Right atrium auricular region (tissue), 2 donors: Measurements from ENCODE around the gene FOXL3. TPM values are rescaled to one million over a fixed set of nuclear protein-coding genes. Genes with fewer than 3 reads are reported as not detected.
A peak's percentile ranks its signal among the peaks of the same experiment; 100 is the strongest.

Source experiments
- DNase-seq: peaks from one replicate; pipeline ENCODE4 v3.0.0-alpha.2; 2019; ENCODE audit warnings: low spot score
- H3K27ac ChIP-seq, 2 donors: fragments of 200-600 bp; sonication (generic); 1 replicate in 1 of 2; 2 replicates in 1 of 2; pipeline ENCODE4 v1.5.1; 2016 to 2019
- H3K27me3 ChIP-seq, 2 donors: fragments of 200-600 bp; sonication (generic); one replicate each; pipeline versions ENCODE4 v1.5.1 to v1.6.0; 2017 to 2019
- H3K36me3 ChIP-seq: fragments of 200-600 bp; sonication (generic); one replicate; pipeline ENCODE4 v1.5.1; 2016
- H3K4me1 ChIP-seq, 2 donors: fragments of 200-600 bp; sonication (generic); one replicate each; pipeline versions ENCODE4 v1.5.1 to v1.6.0; 2017 to 2019
- H3K4me3 ChIP-seq, 2 donors: fragments of 200-600 bp; sonication (generic); 1 replicate in 1 of 2; 2 replicates in 1 of 2; pipeline ENCODE4 v1.5.1; 2017 to 2019; ENCODE audit warnings: mild to moderate bottlenecking in 1 of 2, moderate library complexity in 1 of 2
- H3K9me3 ChIP-seq, 2 donors: fragments of 200-600 bp; sonication (generic); one replicate each; pipeline ENCODE4 v1.5.1; 2019
- total RNA-seq, 2 donors: library from RNA; depleted of rRNA; stranded (reverse); fragments of >200 nt; gene quantifications; one replicate each; pipeline ENCODE4 v1.1.0, GENCODE V29; 2016
- TF ChIP-seq, protein P1 (sequence below), 2 donors: fragments of 200-600 bp; sonication (generic); IDR thresholded peaks; one replicate each; pipeline ENCODE4 v1.5.1; 2019; ENCODE audit warnings: antibody characterized with exemption in 2 of 2

The FOXL3 gene
- total RNA-seq, 2 donors from 2014 or later, result not detected

DNA sequence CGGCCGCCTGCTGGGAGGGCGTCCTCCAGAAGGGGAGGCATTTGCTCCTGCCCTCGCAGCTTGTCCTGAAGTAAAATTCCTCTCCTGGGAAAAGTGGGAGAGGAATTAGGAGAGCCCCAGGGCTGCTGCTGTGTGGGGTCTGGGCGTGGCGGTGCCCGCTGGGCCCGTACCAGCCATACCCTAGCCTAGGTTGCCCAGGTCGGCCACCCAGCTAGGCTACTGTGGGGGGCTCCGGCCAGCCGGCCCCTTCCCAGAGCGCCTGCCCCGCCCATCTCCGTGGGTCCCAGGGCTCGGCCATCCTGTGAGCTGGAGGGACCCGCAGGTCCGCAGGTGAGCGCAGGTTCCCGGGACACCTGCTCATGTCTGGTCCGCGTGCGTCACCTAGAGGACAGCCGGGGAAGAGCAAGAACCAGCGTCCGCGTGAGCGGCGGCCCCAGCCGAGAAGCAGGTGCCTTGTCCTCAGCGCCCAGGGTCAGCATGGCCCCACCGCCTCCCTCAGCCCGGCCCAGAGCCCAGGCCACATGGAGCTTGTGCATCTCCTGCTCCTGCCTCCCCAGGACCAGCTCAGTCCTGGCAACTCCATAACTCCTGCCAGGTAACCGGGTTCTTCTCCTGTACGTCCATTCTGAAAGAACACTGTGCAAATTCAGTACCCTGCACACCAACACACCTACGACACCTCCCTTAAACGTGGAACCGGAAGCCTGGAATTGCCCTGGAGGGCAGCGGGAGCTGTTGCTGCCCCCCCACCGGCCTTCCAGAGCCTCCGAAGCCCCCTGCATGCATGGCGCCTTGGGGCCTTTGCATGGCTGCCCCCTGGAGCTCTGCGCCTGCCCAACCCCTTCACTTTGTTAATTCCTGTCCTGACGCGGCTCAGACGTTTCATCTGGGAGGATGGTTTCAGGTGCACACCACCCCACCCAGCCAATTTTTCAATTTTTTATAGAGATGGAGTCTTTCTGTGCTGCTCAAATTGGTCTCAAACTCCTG, 22.8 kb upstream of the FOXL3 start:
- H3K27ac ChIP-seq, result no peak overlapping the region
- H3K9me3 ChIP-seq, result no peaks in the 10 kb centered on the region
- no peaks in the 10 kb centered on the region for H3K27me3 ChIP-seq
- H3K4me3 ChIP-seq, result no peak overlapping the region
- no peak for DNase-seq
- H3K4me1 ChIP-seq, result no peaks in the 10 kb centered on the region
- TF ChIP-seq, protein P1, sequence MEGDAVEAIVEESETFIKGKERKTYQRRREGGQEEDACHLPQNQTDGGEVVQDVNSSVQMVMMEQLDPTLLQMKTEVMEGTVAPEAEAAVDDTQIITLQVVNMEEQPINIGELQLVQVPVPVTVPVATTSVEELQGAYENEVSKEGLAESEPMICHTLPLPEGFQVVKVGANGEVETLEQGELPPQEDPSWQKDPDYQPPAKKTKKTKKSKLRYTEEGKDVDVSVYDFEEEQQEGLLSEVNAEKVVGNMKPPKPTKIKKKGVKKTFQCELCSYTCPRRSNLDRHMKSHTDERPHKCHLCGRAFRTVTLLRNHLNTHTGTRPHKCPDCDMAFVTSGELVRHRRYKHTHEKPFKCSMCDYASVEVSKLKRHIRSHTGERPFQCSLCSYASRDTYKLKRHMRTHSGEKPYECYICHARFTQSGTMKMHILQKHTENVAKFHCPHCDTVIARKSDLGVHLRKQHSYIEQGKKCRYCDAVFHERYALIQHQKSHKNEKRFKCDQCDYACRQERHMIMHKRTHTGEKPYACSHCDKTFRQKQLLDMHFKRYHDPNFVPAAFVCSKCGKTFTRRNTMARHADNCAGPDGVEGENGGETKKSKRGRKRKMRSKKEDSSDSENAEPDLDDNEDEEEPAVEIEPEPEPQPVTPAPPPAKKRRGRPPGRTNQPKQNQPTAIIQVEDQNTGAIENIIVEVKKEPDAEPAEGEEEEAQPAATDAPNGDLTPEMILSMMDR (IDR thresholded peaks at IDR 0.05), result peak in 1 of 2 donors; percentile 48
- no peaks in the 10 kb centered on the region for H3K36me3 ChIP-seq

DNA sequence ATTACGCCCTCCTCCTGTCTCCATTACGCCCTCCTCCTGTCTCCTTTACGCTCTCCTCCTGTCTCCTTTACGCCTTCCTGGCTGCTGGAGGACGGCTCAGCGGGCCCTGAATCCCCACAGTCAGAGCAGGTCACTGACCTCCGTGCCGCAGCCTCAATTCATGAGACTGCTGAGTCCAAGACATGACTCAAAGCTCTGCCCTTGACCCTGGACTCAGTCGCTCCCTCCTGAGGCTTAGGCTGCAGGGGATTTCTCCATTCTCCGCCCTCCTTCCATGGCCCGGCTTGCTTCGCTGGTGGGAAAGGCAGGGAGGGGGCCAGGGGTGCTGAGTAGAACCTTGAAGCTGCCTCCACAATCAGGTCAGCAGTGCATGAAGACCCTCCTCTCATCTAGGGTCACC, 21.0 kb upstream of the FOXL3 start:
- H3K27ac ChIP-seq, result no peak overlapping the region
- H3K36me3 ChIP-seq, result no peaks in the 10 kb centered on the region
- TF ChIP-seq, protein P1 (IDR thresholded peaks at IDR 0.05), result no peak
- no peaks in the 10 kb centered on the region for H3K27me3 ChIP-seq
- H3K4me1 ChIP-seq, result no peaks in the 10 kb centered on the region
- peaks cover 0 to 14% of the 10 kb centered on the region in 2 donors for H3K9me3 ChIP-seq
- no peak for DNase-seq
- H3K4me3 ChIP-seq, result no peak overlapping the region

DNA sequence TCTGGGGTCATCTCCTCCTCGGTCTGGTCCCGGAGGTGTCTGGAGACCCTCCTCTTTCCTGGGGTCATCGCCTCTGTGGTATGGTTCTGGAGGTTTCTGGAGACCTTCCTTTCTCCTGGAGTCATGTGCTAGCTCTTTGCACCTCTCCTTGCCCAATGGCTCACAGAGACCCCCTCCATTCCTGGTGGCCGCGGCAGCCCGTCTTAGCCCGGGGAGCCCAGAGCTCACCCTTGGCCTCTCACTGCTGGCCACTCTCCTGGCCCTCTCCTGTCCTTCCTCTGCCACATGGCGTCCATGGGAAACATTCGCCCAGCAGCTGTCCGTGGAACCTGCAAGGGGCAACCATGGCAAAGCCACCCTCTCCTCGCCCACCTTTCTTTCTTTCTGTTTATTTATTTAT, 20.2 kb upstream of the FOXL3 start:
- TF ChIP-seq, protein P1 (IDR thresholded peaks at IDR 0.05), result no peak
- no peak for DNase-seq

DNA sequence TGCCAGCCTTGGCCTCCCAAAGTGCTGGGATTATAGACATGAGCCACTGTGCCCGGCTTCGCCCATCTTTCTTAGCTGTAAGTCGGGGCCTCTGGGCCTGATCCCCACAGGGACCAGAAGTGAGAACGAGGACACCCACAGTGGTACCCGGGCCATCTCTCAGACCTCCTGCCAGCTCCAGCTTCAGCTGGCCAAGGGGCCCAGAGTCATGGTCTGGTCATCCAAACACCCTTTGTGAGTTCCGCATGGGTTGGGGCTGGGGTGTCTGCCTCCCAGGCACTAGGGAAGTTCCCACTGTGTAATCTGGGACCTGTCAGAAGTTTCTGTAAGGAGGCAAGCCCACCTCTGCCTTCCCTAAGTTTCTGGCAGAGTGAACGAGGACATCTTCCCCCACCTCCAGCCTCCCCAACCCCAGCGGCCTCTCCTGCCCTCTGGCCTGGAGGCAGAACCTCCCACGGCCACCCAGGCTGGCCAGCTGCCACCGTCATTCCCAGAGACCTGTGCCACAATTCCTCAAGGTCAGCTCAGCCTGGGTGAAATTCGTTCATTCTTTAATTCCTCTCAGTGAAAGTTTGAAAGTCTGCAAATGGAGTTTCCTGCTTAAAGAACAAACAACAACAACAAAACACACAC, 19.5 kb upstream of the FOXL3 start:
- DNase-seq, result no peak
- H3K9me3 ChIP-seq, result peaks cover 0 to 18% of the 10 kb centered on the region in 2 donors
- no peaks in the 10 kb centered on the region for H3K4me1 ChIP-seq
- H3K4me3 ChIP-seq, result no peak overlapping the region
- no peaks in the 10 kb centered on the region for H3K27me3 ChIP-seq
- TF ChIP-seq, protein P1 (IDR thresholded peaks at IDR 0.05), result no peak
- H3K27ac ChIP-seq, result no peak overlapping the region
- no peaks in the 10 kb centered on the region for H3K36me3 ChIP-seq

More for the DNA sequence above, 20.2 kb upstream of the FOXL3 start:
- Histone ChIP-seq H3K4me3 (no peak overlapping the region), H3K27ac (no peak overlapping the region), H3K36me3 (no peaks in the 10 kb centered on the region), H3K27me3 (no peaks in the 10 kb centered on the region), H3K4me1 (no peaks in the 10 kb centered on the region), H3K9me3 (peaks cover 0 to 18% of the 10 kb centered on the region in 2 donors)

DNA sequence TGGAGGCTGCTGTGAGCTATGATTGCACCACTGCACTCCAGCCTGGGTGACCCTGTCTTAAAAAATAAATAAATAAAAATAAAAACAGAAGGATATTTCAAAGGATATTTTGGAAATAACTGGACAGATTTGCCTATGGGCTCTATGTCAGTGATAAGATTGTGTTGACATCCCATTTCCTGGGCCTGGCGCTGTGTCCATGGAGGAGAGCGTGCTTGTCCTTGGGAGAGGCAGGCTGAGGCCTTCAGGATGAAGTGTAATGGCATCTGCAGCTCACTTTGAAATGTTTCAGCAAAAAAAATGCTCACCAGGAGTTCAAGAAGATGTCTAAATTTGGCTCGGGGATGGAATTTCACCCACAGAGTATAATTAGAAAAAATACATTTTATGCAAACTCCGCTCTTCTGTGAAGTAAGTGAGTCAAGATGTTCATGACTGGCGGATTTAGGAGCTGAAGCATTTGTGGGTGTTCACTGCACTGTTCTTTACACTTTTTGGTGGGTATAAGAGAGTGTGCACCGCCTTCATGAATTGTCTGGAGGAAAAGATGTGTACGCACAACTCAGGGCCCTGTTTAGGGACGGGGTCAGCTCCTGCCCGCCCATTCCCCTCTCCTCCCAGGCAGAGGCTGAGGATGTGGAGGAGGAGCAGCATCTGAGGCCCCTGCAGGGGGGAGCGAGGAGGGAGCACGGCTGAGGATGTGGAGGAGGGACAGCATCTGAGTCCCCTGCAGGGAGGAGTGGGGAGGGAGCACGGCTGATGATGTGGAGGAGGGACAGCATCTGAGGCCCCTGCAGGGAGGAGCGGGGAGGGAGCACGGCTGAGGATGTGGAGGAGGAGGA, 18.5 kb upstream of the FOXL3 start:
- peaks cover 0 to 18% of the 10 kb centered on the region in 2 donors for H3K9me3 ChIP-seq
- no peaks in the 10 kb centered on the region for H3K27me3 ChIP-seq
- DNase-seq, result no peak

More for the DNA sequence above, 18.5 kb upstream of the FOXL3 start:
- Histone ChIP-seq H3K36me3 (no peaks in the 10 kb centered on the region), H3K4me1 (no peaks in the 10 kb centered on the region), H3K27ac (no peak overlapping the region), H3K4me3 (no peak overlapping the region)
- TF ChIP-seq, protein P1 (IDR thresholded peaks at IDR 0.05), result no peak
